HG03159 (cell line): ENCODE results near the gene RCOR1.
"Not testable (repeated sequence)": the region's sequence is repeated elsewhere in the genome, so short reads cannot be mapped to it uniquely, and the experiment has no call there.

Experiments used
- ATAC-seq: cut with Tn5 transposase; IDR thresholded peaks from one replicate; pipeline ENCODE4 v1.9.1; 2021; ENCODE audit warnings: mild to moderate bottlenecking, moderate library complexity; ENCODE audit not compliant: unreplicated experiment

RCOR1 gene

GRCh38 chr14:102591944-102592762, at the start of gene RCOR1:
Gene RCOR1 (plus strand): TSS chr14:102592649. CDS start chr14:102592887, 238 bp downstream.
- ATAC-seq, result peak; percentile 77

- ATAC-seq, result no peak
Measured at GRCh38 chr14:102544046-102544746, 48.3 kb upstream of the RCOR1 start.

GRCh38 chr14:102544747-102545460, 47.5 kb upstream of the RCOR1 start:
- no peak for ATAC-seq

GRCh38 chr14:102545461-102546265, 46.8 kb upstream of the RCOR1 start:
- ATAC-seq, result no peak

GRCh38 chr14:102548616-102549240, 43.7 kb upstream of the RCOR1 start:
- ATAC-seq, result no peak

GRCh38 chr14:102550927-102551401, 41.5 kb upstream of the RCOR1 start:
- ATAC-seq, result not testable (repeated sequence)

GRCh38 chr14:102551995-102552705, 40.3 kb upstream of the RCOR1 start:
- no peak for ATAC-seq

GRCh38 chr14:102554821-102555819, 37.3 kb upstream of the RCOR1 start:
- ATAC-seq, result peak; percentile 59

GRCh38 chr14:102556098-102556677, 36.3 kb upstream of the RCOR1 start:
- no peak for ATAC-seq

- ATAC-seq, result no peak
Measured at GRCh38 chr14:102557434-102558226, 34.8 kb upstream of the RCOR1 start.

GRCh38 chr14:102558556-102558955, 33.9 kb upstream of the RCOR1 start:
- no peak for ATAC-seq

GRCh38 chr14:102560458-102561261, 31.8 kb upstream of the RCOR1 start:
- no peak for ATAC-seq

GRCh38 chr14:102565331-102565887, 27.0 kb upstream of the RCOR1 start:
- peak; percentile 55 for ATAC-seq

- no peak for ATAC-seq
Measured at GRCh38 chr14:102565959-102566358, 26.5 kb upstream of the RCOR1 start.

GRCh38 chr14:102568115-102568614, 24.3 kb upstream of the RCOR1 start:
- ATAC-seq, result no peak
